ENCODE results near the gene SP1. TPM values are rescaled to one million over a fixed set of nuclear protein-coding genes. Genes with fewer than 3 reads are reported as not detected.
"Not testable (repeated sequence)": the region's sequence is repeated elsewhere in the genome, so short reads cannot be mapped to it uniquely, and the experiment has no call there.

Gene SP1
- total RNA-seq: 79.0 TPM
- polyA plus RNA-seq: 1 to 10 TPM; 8.1 to 9.3 (median 8.2) TPM

- peak; percentile 81 to 95 (median 86) for DNase-seq
- H3K9me3 Mint-ChIP-seq: no peaks in the 10 kb centered on the region
- peak within 1 kb of the TSS in 2 of 3 donors; percentile 78 to 88 for H3K27ac Mint-ChIP-seq
- Histone ChIP-seq H3K4me1 (ENCODE audit: control insufficient read depth, insufficient read depth, low read length, poor library complexity, severe bottlenecking) (peaks cover 47% of the 10 kb centered on the region), H3K27ac (ENCODE audit: insufficient read depth, low read length, poor library complexity, severe bottlenecking) (peak within 1 kb of the TSS; percentile 92), H3K9me3 (ENCODE audit: control insufficient read depth in 2 of 2, low read length in 2 of 2) (no peaks in the 10 kb centered on the region), H3K36me3 (ENCODE audit: control insufficient read depth, insufficient read depth, low read length) (peaks cover 27% of the 10 kb centered on the region), H3K4me3 (ENCODE audit: low read depth, low read length) (peak within 1 kb of the TSS; percentile 84), H3K27me3 (ENCODE audit: control insufficient read depth, insufficient read depth, low read length) (no peaks in the 10 kb centered on the region)
- H3K27me3 Mint-ChIP-seq: no peaks in the 10 kb centered on the region
- peaks cover 7 to 43% (median 26%) of the 10 kb centered on the region in 4 donors for H3K4me1 Mint-ChIP-seq
- peaks cover 26% of the 10 kb centered on the region for H3K36me3 Mint-ChIP-seq
- H3K4me3 Mint-ChIP-seq: peak within 1 kb of the TSS; percentile 88 to 97 (median 94)
- peak; percentile 31 to 33 for ATAC-seq (ENCODE audit: low read depth in 2 of 2)
These were observed at the start of gene SP1 for GRCh38 chr12:53380104-53380793. Gene SP1, plus strand, starts transcription at chr12:53380176. Its CDS starts 116 bp downstream, at chr12:53380292.

GRCh38 chr12:53330671-53331070 lies 49.3 kb upstream of the SP1 start:
- Histone ChIP-seq H3K36me3 (ENCODE audit: control insufficient read depth, insufficient read depth, low read length) (no peaks in the 10 kb centered on the region), H3K4me1 (ENCODE audit: control insufficient read depth, insufficient read depth, low read length, poor library complexity, severe bottlenecking) (peaks cover 6% of the 10 kb centered on the region), H3K27ac (ENCODE audit: insufficient read depth, low read length, poor library complexity, severe bottlenecking) (no peak overlapping the region), H3K27me3 (ENCODE audit: control insufficient read depth, insufficient read depth, low read length) (no peaks in the 10 kb centered on the region), H3K9me3 (ENCODE audit: control insufficient read depth in 2 of 2, low read length in 2 of 2) (no peaks in the 10 kb centered on the region), H3K4me3 (ENCODE audit: low read depth, low read length) (no peak overlapping the region)
- Mint-ChIP-seq H3K9me3 (peaks cover 0 to 2% (median 0%) of the 10 kb centered on the region in 7 donors), H3K4me3 (peak overlapping the region in 1 of 4 donors; percentile 56), H3K36me3 (no peaks in the 10 kb centered on the region), H3K27me3 (peaks cover 22% of the 10 kb centered on the region), H3K4me1 (peaks cover 0 to 9% (median 6%) of the 10 kb centered on the region in 4 donors), H3K27ac (no peak overlapping the region)
- no peak for DNase-seq
- ATAC-seq (ENCODE audit: low read depth in 2 of 2): no peak

- not testable (repeated sequence) for ATAC-seq (ENCODE audit: low read depth in 2 of 2); H3K4me3 Mint-ChIP-seq
These were observed 47.6 kb upstream of the SP1 start for GRCh38 chr12:53332339-53332738.

GRCh38 chr12:53332744-53333143 lies 47.2 kb upstream of the SP1 start:
- DNase-seq (no peak), ATAC-seq (ENCODE audit: low read depth in 2 of 2) (no peak)
- H3K27me3 Mint-ChIP-seq: peaks cover 40% of the 10 kb centered on the region
- H3K36me3 Mint-ChIP-seq: no peaks in the 10 kb centered on the region
- no peak overlapping the region for H3K27ac ChIP-seq (ENCODE audit: insufficient read depth, low read length, poor library complexity, severe bottlenecking)
- no peaks in the 10 kb centered on the region for H3K9me3 ChIP-seq (ENCODE audit: control insufficient read depth in 2 of 2, low read length in 2 of 2)
- H3K9me3 Mint-ChIP-seq: peaks cover 0 to 2% (median 0%) of the 10 kb centered on the region in 7 donors
- H3K4me1 ChIP-seq (ENCODE audit: control insufficient read depth, insufficient read depth, low read length, poor library complexity, severe bottlenecking): no peaks in the 10 kb centered on the region
- no peaks in the 10 kb centered on the region for H3K36me3 ChIP-seq (ENCODE audit: control insufficient read depth, insufficient read depth, low read length)
- H3K4me3 Mint-ChIP-seq: no peak overlapping the region
- peaks cover 10% of the 10 kb centered on the region for H3K27me3 ChIP-seq (ENCODE audit: control insufficient read depth, insufficient read depth, low read length)
- H3K4me1 Mint-ChIP-seq: peaks cover under 1 to 6% (median 3%) of the 10 kb centered on the region in 4 donors
- H3K4me3 ChIP-seq (ENCODE audit: low read depth, low read length): no peak overlapping the region
- H3K27ac Mint-ChIP-seq: no peak overlapping the region

More at GRCh38 chr12:53332339-53332738, 47.6 kb upstream of the SP1 start:
- H3K27me3 ChIP-seq (ENCODE audit: control insufficient read depth, insufficient read depth, low read length); H3K27ac ChIP-seq (ENCODE audit: insufficient read depth, low read length, poor library complexity, severe bottlenecking); H3K4me1 Mint-ChIP-seq; H3K9me3 ChIP-seq (ENCODE audit: control insufficient read depth in 2 of 2, low read length in 2 of 2); H3K9me3 Mint-ChIP-seq; H3K4me3 ChIP-seq (ENCODE audit: low read depth, low read length); H3K4me1 ChIP-seq (ENCODE audit: control insufficient read depth, insufficient read depth, low read length, poor library complexity, severe bottlenecking); H3K36me3 Mint-ChIP-seq; DNase-seq; H3K36me3 ChIP-seq (ENCODE audit: control insufficient read depth, insufficient read depth, low read length): not testable (repeated sequence)
- peak overlapping the region in 1 of 3 donors; percentile 88 for H3K27ac Mint-ChIP-seq
- H3K27me3 Mint-ChIP-seq: peaks cover 36% of the 10 kb centered on the region

- H3K4me1 Mint-ChIP-seq: peaks cover 5 to 8% (median 6%) of the 10 kb centered on the region in 4 donors
- peak overlapping the region in 1 of 3 donors; percentile 48 for H3K27ac Mint-ChIP-seq
- H3K36me3 Mint-ChIP-seq: no peaks in the 10 kb centered on the region
- Histone ChIP-seq H3K9me3 (ENCODE audit: control insufficient read depth in 2 of 2, low read length in 2 of 2) (no peaks in the 10 kb centered on the region), H3K4me1 (ENCODE audit: control insufficient read depth, insufficient read depth, low read length, poor library complexity, severe bottlenecking) (no peaks in the 10 kb centered on the region), H3K27ac (ENCODE audit: insufficient read depth, low read length, poor library complexity, severe bottlenecking) (no peak overlapping the region), H3K36me3 (ENCODE audit: control insufficient read depth, insufficient read depth, low read length) (no peaks in the 10 kb centered on the region), H3K4me3 (ENCODE audit: low read depth, low read length) (no peak overlapping the region), H3K27me3 (ENCODE audit: control insufficient read depth, insufficient read depth, low read length) (peaks cover 10% of the 10 kb centered on the region)
- H3K27me3 Mint-ChIP-seq: peaks cover 45% of the 10 kb centered on the region
- DNase-seq (no peak), ATAC-seq (ENCODE audit: low read depth in 2 of 2) (no peak)
- H3K4me3 Mint-ChIP-seq: no peak overlapping the region
- H3K9me3 Mint-ChIP-seq: peaks cover 0 to 2% (median 0%) of the 10 kb centered on the region in 7 donors
These were observed 46.7 kb upstream of the SP1 start for GRCh38 chr12:53333289-53333688.

GRCh38 chr12:53333845-53334244 lies 46.1 kb upstream of the SP1 start:
- H3K4me3 ChIP-seq (ENCODE audit: low read depth, low read length): no peak overlapping the region
- H3K4me3 Mint-ChIP-seq: no peak overlapping the region
- no peaks in the 10 kb centered on the region for H3K9me3 ChIP-seq (ENCODE audit: control insufficient read depth in 2 of 2, low read length in 2 of 2)
- H3K4me1 Mint-ChIP-seq: peaks cover 5 to 9% (median 7%) of the 10 kb centered on the region in 4 donors
- H3K9me3 Mint-ChIP-seq: peaks cover 0 to 2% (median 0%) of the 10 kb centered on the region in 7 donors
- peaks cover 49% of the 10 kb centered on the region for H3K27me3 Mint-ChIP-seq
- H3K27ac Mint-ChIP-seq: no peak overlapping the region
- no peaks in the 10 kb centered on the region for H3K36me3 Mint-ChIP-seq
- H3K27ac ChIP-seq (ENCODE audit: insufficient read depth, low read length, poor library complexity, severe bottlenecking): no peak overlapping the region
- DNase-seq: no peak
- H3K27me3 ChIP-seq (ENCODE audit: control insufficient read depth, insufficient read depth, low read length): peaks cover 12% of the 10 kb centered on the region
- no peak for ATAC-seq (ENCODE audit: low read depth in 2 of 2)
- H3K36me3 ChIP-seq (ENCODE audit: control insufficient read depth, insufficient read depth, low read length): no peaks in the 10 kb centered on the region
- no peaks in the 10 kb centered on the region for H3K4me1 ChIP-seq (ENCODE audit: control insufficient read depth, insufficient read depth, low read length, poor library complexity, severe bottlenecking)

GRCh38 chr12:53334822-53335221 lies 45.2 kb upstream of the SP1 start:
- no peaks in the 10 kb centered on the region for H3K36me3 Mint-ChIP-seq
- no peak overlapping the region for H3K27ac ChIP-seq (ENCODE audit: insufficient read depth, low read length, poor library complexity, severe bottlenecking)
- peaks cover 49% of the 10 kb centered on the region for H3K27me3 Mint-ChIP-seq
- ATAC-seq (ENCODE audit: low read depth in 2 of 2) (no peak), DNase-seq (no peak)
- H3K36me3 ChIP-seq (ENCODE audit: control insufficient read depth, insufficient read depth, low read length): no peaks in the 10 kb centered on the region
- H3K4me3 ChIP-seq (ENCODE audit: low read depth, low read length): no peak overlapping the region
- H3K4me3 Mint-ChIP-seq: no peak overlapping the region
- H3K9me3 Mint-ChIP-seq: no peaks in the 10 kb centered on the region
- H3K27me3 ChIP-seq (ENCODE audit: control insufficient read depth, insufficient read depth, low read length): peaks cover 14% of the 10 kb centered on the region
- peaks cover 5 to 9% (median 7%) of the 10 kb centered on the region in 4 donors for H3K4me1 Mint-ChIP-seq
- no peak overlapping the region for H3K27ac Mint-ChIP-seq
- H3K9me3 ChIP-seq (ENCODE audit: control insufficient read depth in 2 of 2, low read length in 2 of 2): no peaks in the 10 kb centered on the region
- H3K4me1 ChIP-seq (ENCODE audit: control insufficient read depth, insufficient read depth, low read length, poor library complexity, severe bottlenecking): no peaks in the 10 kb centered on the region
